SU-DHL-6 (cell line): Measurements from ENCODE around the gene SERTAD3.

ENCODE experiments used
- H2AFZ ChIP-seq: fragments of 200-600 bp; sonication (generic); 2 replicates; pipeline ENCODE4 v1.6.1; 2014; ENCODE audit warnings: low read depth, mild to moderate bottlenecking, moderate library complexity, mixed read lengths, antibody characterized with exemption, low read length; ENCODE audit not compliant: severe bottlenecking
- H3F3A ChIP-seq: fragments of 200-600 bp; shearing (Covaris generic); 2 replicates; pipeline ENCODE4 v1.6.0; 2016; ENCODE audit warnings: antibody characterized with exemption, mild to moderate bottlenecking; ENCODE audit not compliant: insufficient read depth
- H3K27ac ChIP-seq: fragments of 200-600 bp; sonication (generic); 2 replicates; pipeline ENCODE4 v1.5.1; 2016; ENCODE audit warnings: low read depth, mild to moderate bottlenecking, low read length, moderate library complexity, mixed read lengths
- H3K27me3 ChIP-seq: fragments of 200-600 bp; sonication (generic), shearing (Covaris generic); 2 replicates; pipeline ENCODE4 v1.6.0; 2014; ENCODE audit warnings: mild to moderate bottlenecking, low read length
- H3K36me3 ChIP-seq: fragments of 200-600 bp; sonication (generic); 2 replicates; pipeline ENCODE4 v1.6.1; 2014; ENCODE audit warnings: mild to moderate bottlenecking, low read length, mixed read lengths
- H3K4me2 ChIP-seq: fragments of 300-600, 200-600 bp; shearing (Covaris generic), sonication (generic); 2 replicates; pipeline ENCODE4 v1.6.0; 2014; ENCODE audit warnings: low read length, low read depth, mild to moderate bottlenecking; ENCODE audit not compliant: poor library complexity, severe bottlenecking
- H3K4me3 ChIP-seq: fragments of 200-600 bp; sonication (generic); 2 replicates; pipeline ENCODE4 v1.5.1; 2014; ENCODE audit warnings: antibody characterized with exemption, low read length, mild to moderate bottlenecking, mixed read lengths; ENCODE audit not compliant: insufficient read depth, poor library complexity, severe bottlenecking
- H3K79me2 ChIP-seq: fragments of 200-600 bp; sonication (generic); 2 replicates; pipeline ENCODE4 v1.6.1; 2014; ENCODE audit warnings: mild to moderate bottlenecking, low read length, moderate library complexity; ENCODE audit not compliant: insufficient read depth
- H3K9ac ChIP-seq: fragments of 200-600 bp; sonication (generic); 2 replicates; pipeline ENCODE4 v1.7.0; 2014; ENCODE audit warnings: mild to moderate bottlenecking, low read length
- H3K9me2 ChIP-seq: fragments of 200-600 bp; sonication (generic); replicated peaks from 2 replicates; pipeline ENCODE4 v1.6.1; 2014; ENCODE audit warnings: low read length; ENCODE audit not compliant: insufficient read depth
- H3K9me3 ChIP-seq: fragments of 200-600 bp; sonication (generic); 2 replicates; pipeline ENCODE4 v1.6.1; 2014; ENCODE audit warnings: low read length, mixed read lengths; ENCODE audit not compliant: insufficient read depth
- H4K20me1 ChIP-seq: fragments of 200-600 bp; sonication (generic); 2 replicates; pipeline ENCODE4 v1.6.1; 2014; ENCODE audit warnings: low read depth, mild to moderate bottlenecking, antibody characterized with exemption, low read length, moderate library complexity, mixed read lengths
- EZH2phosphoT487 ChIP-seq: fragments of 200-600 bp; sonication (generic), shearing (Covaris generic); conservative IDR thresholded peaks from 2 replicates; pipeline ENCODE4 v1.6.1; 2018; ENCODE audit warnings: mild to moderate bottlenecking, antibody characterized with exemption, low read length, moderate library complexity, mixed read lengths
- TF ChIP-seq, protein P1 (sequence below): fragments of 200-600 bp; sonication (generic); IDR thresholded peaks from one replicate; pipeline ENCODE4 v1.5.1; 2017; ENCODE audit warnings: antibody characterized with exemption, mild to moderate bottlenecking, low read length, moderate library complexity; ENCODE audit not compliant: insufficient read depth, poor library complexity, severe bottlenecking

Gene SERTAD3

DNA sequence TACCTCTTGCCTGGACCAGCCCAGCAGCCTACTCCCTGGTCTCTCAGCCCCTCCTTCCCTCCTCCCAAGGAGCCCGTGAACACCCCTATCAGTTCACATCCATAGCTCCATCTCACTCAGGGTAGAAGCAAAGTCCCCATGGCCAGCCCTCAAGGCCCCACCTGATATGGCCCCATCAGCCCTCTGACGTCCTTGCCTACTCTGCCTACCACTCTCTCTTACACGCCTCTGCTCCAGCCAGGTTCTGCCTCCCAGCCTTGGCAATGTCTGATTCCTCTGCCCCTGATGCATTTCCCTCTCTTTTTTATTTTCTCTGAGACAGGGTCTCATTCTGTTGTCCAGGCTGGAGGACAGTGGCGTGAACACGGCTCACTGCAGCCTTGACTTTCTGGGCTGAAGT lies 7.9 kb upstream of the SERTAD3 start:
- H3K27me3 ChIP-seq: no peaks in the 10 kb centered on the region
- TF ChIP-seq EZH2phosphoT487: no peak
- TF ChIP-seq, protein P1, sequence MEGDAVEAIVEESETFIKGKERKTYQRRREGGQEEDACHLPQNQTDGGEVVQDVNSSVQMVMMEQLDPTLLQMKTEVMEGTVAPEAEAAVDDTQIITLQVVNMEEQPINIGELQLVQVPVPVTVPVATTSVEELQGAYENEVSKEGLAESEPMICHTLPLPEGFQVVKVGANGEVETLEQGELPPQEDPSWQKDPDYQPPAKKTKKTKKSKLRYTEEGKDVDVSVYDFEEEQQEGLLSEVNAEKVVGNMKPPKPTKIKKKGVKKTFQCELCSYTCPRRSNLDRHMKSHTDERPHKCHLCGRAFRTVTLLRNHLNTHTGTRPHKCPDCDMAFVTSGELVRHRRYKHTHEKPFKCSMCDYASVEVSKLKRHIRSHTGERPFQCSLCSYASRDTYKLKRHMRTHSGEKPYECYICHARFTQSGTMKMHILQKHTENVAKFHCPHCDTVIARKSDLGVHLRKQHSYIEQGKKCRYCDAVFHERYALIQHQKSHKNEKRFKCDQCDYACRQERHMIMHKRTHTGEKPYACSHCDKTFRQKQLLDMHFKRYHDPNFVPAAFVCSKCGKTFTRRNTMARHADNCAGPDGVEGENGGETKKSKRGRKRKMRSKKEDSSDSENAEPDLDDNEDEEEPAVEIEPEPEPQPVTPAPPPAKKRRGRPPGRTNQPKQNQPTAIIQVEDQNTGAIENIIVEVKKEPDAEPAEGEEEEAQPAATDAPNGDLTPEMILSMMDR: no peak
- H3K9ac ChIP-seq: no peak overlapping the region
- H3F3A ChIP-seq: no peaks in the 10 kb centered on the region
- H4K20me1 ChIP-seq: no peaks in the 10 kb centered on the region
- no peak overlapping the region for H2AFZ ChIP-seq
- H3K9me3 ChIP-seq: no peaks in the 10 kb centered on the region
- H3K27ac ChIP-seq: no peak overlapping the region
- no peak overlapping the region for H3K4me3 ChIP-seq
- H3K9me2 ChIP-seq: no peaks in the 10 kb centered on the region
- no peaks in the 10 kb centered on the region for H3K79me2 ChIP-seq
- H3K4me2 ChIP-seq: no peak overlapping the region
- H3K36me3 ChIP-seq: no peaks in the 10 kb centered on the region

DNA sequence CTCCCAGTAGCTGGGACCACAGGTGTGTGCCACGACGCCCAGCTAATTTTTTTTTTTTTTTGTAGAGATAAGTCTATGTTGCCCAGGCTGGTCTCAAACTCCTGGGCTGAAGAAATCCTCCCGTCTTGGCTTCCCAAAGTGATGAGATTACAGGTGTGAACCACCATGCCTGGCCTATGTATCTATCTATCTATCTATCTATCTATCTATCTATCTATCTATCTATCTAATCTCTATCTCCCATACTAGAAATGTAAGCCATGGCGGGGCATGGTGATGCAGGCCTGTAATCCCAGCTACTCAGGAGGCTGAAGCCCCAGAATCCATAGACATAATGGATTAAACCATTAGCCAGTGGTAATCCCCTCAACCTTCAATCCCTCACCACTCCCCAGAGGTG lies 6.5 kb upstream of the SERTAD3 start:
- H3K27ac ChIP-seq: no peak overlapping the region
- no peaks in the 10 kb centered on the region for H3K9me2 ChIP-seq
- H3K4me3 ChIP-seq: no peak overlapping the region
- H3K9me3 ChIP-seq: no peaks in the 10 kb centered on the region
- no peak overlapping the region for H3K4me2 ChIP-seq
- H3F3A ChIP-seq: no peaks in the 10 kb centered on the region
- no peak overlapping the region for H3K9ac ChIP-seq
- no peaks in the 10 kb centered on the region for H4K20me1 ChIP-seq
- no peak for TF ChIP-seq EZH2phosphoT487
- TF ChIP-seq, protein P1: no peak
- no peaks in the 10 kb centered on the region for H3K79me2 ChIP-seq
- no peak overlapping the region for H2AFZ ChIP-seq
- H3K36me3 ChIP-seq: no peaks in the 10 kb centered on the region
- H3K27me3 ChIP-seq: no peaks in the 10 kb centered on the region

DNA sequence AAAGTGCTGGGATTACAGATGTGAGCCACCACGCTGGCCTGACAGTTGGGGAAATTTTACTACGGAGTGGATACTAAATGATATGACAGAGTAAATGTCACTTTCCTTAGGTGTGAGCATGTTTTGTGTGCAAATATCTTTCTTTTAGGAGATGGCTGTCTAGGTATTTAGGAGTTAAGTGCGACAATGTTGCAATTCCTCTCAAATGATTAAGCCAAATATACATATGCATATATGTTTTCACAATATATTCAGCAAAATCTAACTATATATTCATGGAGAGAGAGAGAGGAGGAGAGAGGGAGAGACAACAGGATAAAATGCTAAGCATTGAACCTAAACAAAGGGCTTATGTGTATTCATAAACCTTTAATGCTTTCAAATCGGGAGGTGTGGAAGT lies 5.4 kb upstream of the SERTAD3 start:
- no peaks in the 10 kb centered on the region for H3F3A ChIP-seq
- H2AFZ ChIP-seq: no peak overlapping the region
- no peaks in the 10 kb centered on the region for H3K9me3 ChIP-seq
- no peak overlapping the region for H3K9ac ChIP-seq
- no peak overlapping the region for H3K27ac ChIP-seq
- H3K36me3 ChIP-seq: no peaks in the 10 kb centered on the region
- H3K79me2 ChIP-seq: no peaks in the 10 kb centered on the region
- TF ChIP-seq, protein P1: no peak
- no peak for TF ChIP-seq EZH2phosphoT487
- H3K9me2 ChIP-seq: no peaks in the 10 kb centered on the region
- H4K20me1 ChIP-seq: no peaks in the 10 kb centered on the region
- no peak overlapping the region for H3K4me2 ChIP-seq
- no peak overlapping the region for H3K4me3 ChIP-seq
- no peaks in the 10 kb centered on the region for H3K27me3 ChIP-seq

DNA sequence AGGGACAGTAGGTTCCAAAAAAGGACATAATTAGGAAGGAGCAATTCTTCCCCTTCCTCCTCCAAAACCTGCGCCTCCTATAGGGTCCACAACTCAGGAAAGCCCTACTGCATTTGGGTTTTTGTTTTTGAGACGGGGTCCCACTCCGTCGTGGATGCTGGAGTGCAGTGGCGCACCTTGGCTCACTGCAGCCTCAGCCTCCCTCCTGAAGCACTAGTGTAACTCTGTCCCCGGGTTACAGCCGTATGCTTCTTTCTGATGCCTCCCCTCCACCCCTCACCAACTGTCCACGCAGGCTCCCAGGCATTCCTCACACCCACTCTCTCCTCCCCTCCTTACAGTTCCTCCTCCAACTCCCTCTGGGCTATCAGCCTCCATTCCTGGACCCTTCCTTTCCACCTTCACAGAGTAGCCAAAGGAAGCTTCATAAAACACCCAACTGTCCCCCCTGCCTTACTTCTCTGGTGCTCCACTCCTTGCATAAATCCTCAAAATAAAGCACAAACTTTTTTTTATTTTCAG lies 2.2 kb upstream of the SERTAD3 start:
- Histone ChIP-seq H3K79me2 (peaks cover 10% of the 10 kb centered on the region), H4K20me1 (no peaks in the 10 kb centered on the region), H3K27me3 (no peaks in the 10 kb centered on the region), H3F3A (peaks cover 5% of the 10 kb centered on the region), H3K4me3 (no peak overlapping the region), H2AFZ (no peak overlapping the region), H3K27ac (no peak overlapping the region), H3K36me3 (no peaks in the 10 kb centered on the region), H3K9me3 (no peaks in the 10 kb centered on the region), H3K9me2 (no peaks in the 10 kb centered on the region), H3K4me2 (no peak overlapping the region), H3K9ac (no peak overlapping the region)
- TF ChIP-seq, protein P1: no peak
- no peak for TF ChIP-seq EZH2phosphoT487
